ENCODE data around the gene DYNLRB1. TPM values are rescaled to one million over a fixed set of nuclear protein-coding genes. Genes with fewer than 3 reads are reported as not detected.

The DYNLRB1 gene
- total and polyA plus RNA-seq, 2 donors from 2014 or later = 185 to 676 TPM

DNA sequence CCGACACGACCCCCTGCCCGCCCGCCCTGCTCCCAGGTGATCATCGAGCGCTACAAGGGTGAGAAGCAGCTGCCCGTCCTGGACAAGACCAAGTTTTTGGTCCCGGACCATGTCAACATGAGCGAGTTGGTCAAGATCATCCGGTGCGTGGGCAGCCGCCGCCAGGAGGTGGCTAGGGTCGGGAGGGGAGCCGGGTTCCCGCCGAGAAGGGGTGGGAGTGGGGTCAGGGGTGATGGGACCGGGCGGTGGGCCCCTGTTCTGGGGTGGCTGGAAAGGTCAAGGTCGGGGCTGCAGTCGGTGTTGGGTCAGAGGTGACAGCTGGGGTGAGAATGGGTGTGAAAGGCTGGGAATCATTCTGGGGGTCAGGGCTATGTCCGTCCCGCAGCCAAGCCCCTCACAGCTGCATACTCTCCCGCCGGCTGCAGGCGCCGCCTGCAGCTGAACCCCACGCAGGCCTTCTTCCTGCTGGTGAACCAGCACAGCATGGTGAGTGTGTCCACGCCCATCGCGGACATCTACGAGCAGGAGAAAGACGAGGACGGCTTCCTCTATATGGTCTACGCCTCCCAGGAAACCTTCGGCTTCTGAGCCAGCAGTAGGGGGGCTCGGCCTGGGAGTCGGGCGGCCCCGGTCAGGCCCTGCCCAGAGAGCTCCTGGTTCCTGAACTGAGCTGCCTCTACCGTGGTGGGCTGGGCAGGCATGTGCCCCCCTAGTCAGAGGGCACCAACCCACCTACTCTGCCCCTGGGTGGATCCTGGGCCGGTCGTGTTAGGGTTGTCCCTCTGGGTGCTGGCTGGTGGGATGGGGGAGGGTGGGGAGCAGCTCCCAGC, 43.3 kb downstream of the DYNLRB1 start:
- TF ChIP-seq CTCF (IDR thresholded peaks at IDR 0.05; ENCODE audit: borderline replicate concordance, extremely low read depth, insufficient read depth) = no peak
- Histone ChIP-seq H3K9ac (ENCODE audit: low read length in 3 of 3) (peak overlapping the region in 1 of 3 donors; percentile 3), H3K9me3 (ENCODE audit: control insufficient read depth in 2 of 3, insufficient read depth in 1 of 3, low read length in 3 of 3) (no peaks in the 10 kb centered on the region), H3K27me3 (ENCODE audit: control insufficient read depth, insufficient read depth, low read length) (no peaks in the 10 kb centered on the region), H3K4me1 (ENCODE audit: control insufficient read depth in 2 of 3, insufficient read depth in 2 of 3, low read depth in 1 of 3, low read length in 3 of 3) (peaks cover 0 to 5% (median 0%) of the 10 kb centered on the region in 3 donors), H3K4me3 (ENCODE audit: low read length in 3 of 3) (no peak overlapping the region), H3K27ac (ENCODE audit: low read depth in 2 of 2, low read length in 2 of 2) (peak overlapping the region in 1 of 2 donors; percentile 86), H3K36me3 (ENCODE audit: control insufficient read depth in 2 of 3, insufficient read depth in 3 of 3, low read length in 3 of 3) (no peaks in the 10 kb centered on the region)
- DNase-seq = peak in 4 of 5 donors; percentile 21 to 84 (median 62)
- FAIRE-seq = no peak
- intact Hi-C loops (cut with DNase I) = no loop called here

GRCh38 chr20:34560141-34560523, 43.9 kb downstream of the DYNLRB1 start:
- Histone ChIP-seq H3K27me3 (ENCODE audit: control insufficient read depth, insufficient read depth, low read length) (no peaks in the 10 kb centered on the region), H3K9me3 (ENCODE audit: control insufficient read depth in 2 of 3, insufficient read depth in 1 of 3, low read length in 3 of 3) (no peaks in the 10 kb centered on the region), H3K4me3 (ENCODE audit: low read length in 3 of 3) (no peak overlapping the region), H3K4me1 (ENCODE audit: control insufficient read depth in 2 of 3, insufficient read depth in 2 of 3, low read depth in 1 of 3, low read length in 3 of 3) (peaks cover 0 to 5% (median 0%) of the 10 kb centered on the region in 3 donors), H3K36me3 (ENCODE audit: control insufficient read depth in 2 of 3, insufficient read depth in 3 of 3, low read length in 3 of 3) (no peaks in the 10 kb centered on the region), H3K9ac (ENCODE audit: low read length in 3 of 3) (no peak overlapping the region), H3K27ac (ENCODE audit: low read depth in 2 of 2, low read length in 2 of 2) (no peak overlapping the region)
- DNase-seq = no peak
- intact Hi-C loops (cut with DNase I) = no loop called here
- no peak for FAIRE-seq
- TF ChIP-seq CTCF (IDR thresholded peaks at IDR 0.05; ENCODE audit: borderline replicate concordance, extremely low read depth, insufficient read depth) = no peak

GRCh38 chr20:34560614-34561013, 44.4 kb downstream of the DYNLRB1 start:
- Histone ChIP-seq H3K9me3 (ENCODE audit: control insufficient read depth in 2 of 3, insufficient read depth in 1 of 3, low read length in 3 of 3) (no peaks in the 10 kb centered on the region), H3K4me1 (ENCODE audit: control insufficient read depth in 2 of 3, insufficient read depth in 2 of 3, low read depth in 1 of 3, low read length in 3 of 3) (peaks cover 0 to 5% (median 0%) of the 10 kb centered on the region in 3 donors), H3K27ac (ENCODE audit: low read depth in 2 of 2, low read length in 2 of 2) (no peak overlapping the region), H3K27me3 (ENCODE audit: control insufficient read depth, insufficient read depth, low read length) (no peaks in the 10 kb centered on the region), H3K4me3 (ENCODE audit: low read length in 3 of 3) (no peak overlapping the region), H3K9ac (ENCODE audit: low read length in 3 of 3) (no peak overlapping the region), H3K36me3 (ENCODE audit: control insufficient read depth in 2 of 3, insufficient read depth in 3 of 3, low read length in 3 of 3) (no peaks in the 10 kb centered on the region)
- intact Hi-C loops (cut with DNase I) = no loop called here
- no peak for TF ChIP-seq CTCF (IDR thresholded peaks at IDR 0.05; ENCODE audit: borderline replicate concordance, extremely low read depth, insufficient read depth)
- peak in 1 of 5 donors; percentile 71 for DNase-seq
- FAIRE-seq = no peak
